Endothelial cell of umbilical vein (primary cell): ENCODE measurements around the gene EIF4E1B. TPM values are rescaled to one million over a fixed set of nuclear protein-coding genes. Genes with fewer than 3 reads are reported as not detected.

ENCODE experiments used
- BruUV-seq: library from RNA; stranded (reverse); fragments of 400-500 nt; replicated peaks from 2 replicates; lab custom pipeline; 2021; lab: Mats Ljungman, UMichigan
- CTCF ChIA-PET: fragments of 300-600, 350-600 bp; sonication (Branson Sonifier 250); formaldehyde crosslinking; loops from one replicate; lab custom pipeline; 2021; ENCODE audit warnings: antibody characterized with exemption, inconsistent platforms; lab: Charles Lee
- POLR2A ChIA-PET: fragments of 300-600, 350-600 bp; sonication (Branson Sonifier 250); formaldehyde crosslinking; loops from one replicate; lab custom pipeline; 2021; ENCODE audit warnings: antibody characterized with exemption, inconsistent platforms; lab: Charles Lee
- DNase-seq: peaks from one replicate; pipeline ENCODE4 v3.0.0-alpha.2; 2011; ENCODE audit warnings: low read depth, low spot score
- FAIRE-seq: peaks from 2 replicates; lab custom pipeline; 2011; peaks lifted over from hg19 to GRCh38; lab: Jason Lieb, UNC
- H2AFZ ChIP-seq: 2 replicates; pipeline ENCODE4 v1.6.0; 2012; ENCODE audit warnings: low read depth, low read length, control low read depth, inconsistent platforms
- H3K27ac ChIP-seq: 2 replicates; pipeline ENCODE4 v1.5.1; 2011; ENCODE audit warnings: low read depth, mild to moderate bottlenecking, control low read depth, low read length, moderate library complexity; ENCODE audit not compliant: insufficient read depth
- H3K27me3 ChIP-seq, 2 experiments: 2 replicates each; pipeline versions ENCODE4 v1.6.0 to v1.6.1; 2011; ENCODE audit warnings: low read length in 2 of 2, mixed read lengths in 1 of 2; ENCODE audit not compliant: control insufficient read depth in 2 of 2, insufficient read depth in 2 of 2
- H3K36me3 ChIP-seq, 2 experiments: 2 replicates in 1 of 2; 3 replicates in 1 of 2; pipeline ENCODE4 v1.5.1; 2011; ENCODE audit warnings: low read length in 2 of 2, mild to moderate bottlenecking in 1 of 2, moderate library complexity in 1 of 2; ENCODE audit not compliant: control insufficient read depth in 2 of 2, insufficient read depth in 2 of 2; ENCODE audit errors: extremely low read depth in 1 of 2
- H3K4me1 ChIP-seq: 3 replicates; pipeline ENCODE4 v1.5.1; 2011; ENCODE audit warnings: mild to moderate bottlenecking, low read length; ENCODE audit not compliant: control insufficient read depth, insufficient read depth; ENCODE audit errors: extremely low read depth
- H3K4me2 ChIP-seq: 2 replicates; pipeline ENCODE4 v1.6.1; 2011; ENCODE audit warnings: low read length, control low read depth, mixed read lengths; ENCODE audit not compliant: insufficient read depth
- H3K4me3 ChIP-seq, 3 experiments: fragments of 200-600 bp in 1 of 3; sonication (generic), shearing (Covaris generic) in 1 of 3; replicated peaks in 1 of 3; 2 replicates each; pipeline ENCODE4 v1.5.1; 2011 to 2016; ENCODE audit warnings: control low read depth in 3 of 3, low read length in 3 of 3, mild to moderate bottlenecking in 2 of 3, inconsistent platforms in 1 of 3, low read depth in 1 of 3, moderate library complexity in 1 of 3; ENCODE audit not compliant: insufficient read depth in 1 of 3
- H3K79me2 ChIP-seq: 2 replicates; pipeline ENCODE4 v1.6.0; 2012; ENCODE audit warnings: low read length, inconsistent platforms; ENCODE audit not compliant: control insufficient read depth, insufficient read depth
- H3K9ac ChIP-seq: replicated peaks from 2 replicates; pipeline ENCODE3; 2011; ENCODE audit warnings: low read length, control low read depth; ENCODE audit not compliant: insufficient read depth; ENCODE audit errors: extremely low read depth
- H3K9me1 ChIP-seq: replicated peaks from 3 replicates; pipeline ENCODE4 v1.6.0; 2011; ENCODE audit warnings: mild to moderate bottlenecking, low read length; ENCODE audit not compliant: control insufficient read depth, insufficient read depth; ENCODE audit errors: extremely low read depth
- H3K9me3 ChIP-seq: replicated peaks from 2 replicates; pipeline ENCODE4 v1.5.1; 2012; ENCODE audit warnings: low read length, inconsistent platforms; ENCODE audit not compliant: control insufficient read depth, insufficient read depth
- H4K20me1 ChIP-seq: replicated peaks from 2 replicates; pipeline ENCODE3; 2011; ENCODE audit warnings: mild to moderate bottlenecking, low read length; ENCODE audit not compliant: control insufficient read depth, insufficient read depth; ENCODE audit errors: extremely low read depth
- EZH2 ChIP-seq: IDR thresholded peaks from 2 replicates; pipeline ENCODE4 v1.6.1; 2012; ENCODE audit warnings: borderline replicate concordance, low read depth, mild to moderate bottlenecking, moderate library complexity, low read length, inconsistent platforms; ENCODE audit not compliant: severe bottlenecking
- FOS ChIP-seq: IDR thresholded peaks from 2 replicates; pipeline ENCODE4 v1.6.1; 2011; ENCODE audit warnings: mild to moderate bottlenecking, low read length, moderate library complexity, borderline replicate concordance; ENCODE audit not compliant: insufficient read depth
- GATA2 ChIP-seq: IDR thresholded peaks from 2 replicates; pipeline ENCODE4 v1.7.0; 2011; ENCODE audit warnings: low read depth, mild to moderate bottlenecking, moderate library complexity, mixed read lengths, low read length; ENCODE audit not compliant: insufficient read length, insufficient read depth
- JUN ChIP-seq: IDR thresholded peaks from 2 replicates; pipeline ENCODE4 v1.6.1; 2011; ENCODE audit warnings: borderline replicate concordance, low read depth; ENCODE audit not compliant: insufficient read length, insufficient read depth
- MYC ChIP-seq: IDR thresholded peaks from one replicate; pipeline ENCODE4 v1.6.1; 2011; ENCODE audit warnings: mild to moderate bottlenecking, low read depth, low read length
- POLR2A ChIP-seq: IDR thresholded peaks from 2 replicates; pipeline ENCODE4 v1.6.1; 2012; ENCODE audit warnings: low read depth, mild to moderate bottlenecking, control low read depth, low read length
- POLR2AphosphoS5 ChIP-seq: IDR thresholded peaks from 2 replicates; pipeline ENCODE4 v1.6.1; 2012; ENCODE audit warnings: low read depth, mild to moderate bottlenecking, control low read depth, low read length, moderate library complexity; ENCODE audit not compliant: insufficient read depth
- dilution Hi-C: fragments of 300-500 bp; cut with MboI; formaldehyde crosslinking; loops from one replicate; pipeline ENCODE4 v1.15.0; 2019; ENCODE audit warnings: low sequenced_read_pairs; ENCODE audit not compliant: extremely low pct_ligation_motif_present
- intact Hi-C: fragments of 100-400 bp; cut with micrococcal nuclease; formaldehyde crosslinking; loops from one replicate; pipeline ENCODE4 v1.10.0; 2022
- polyA plus RNA-seq, 4 experiments: library from polyadenylated mRNA; depleted of rRNA in 3 of 4; stranded (reverse) in 3 of 4; unstranded in 1 of 4; fragments of >200 nt; gene quantifications; 2 replicates each; pipeline versions ENCODE4 v1.2.1 to v1.2.3, GENCODE V29; 2011 to 2012; ENCODE audit warnings: missing spikeins in 1 of 4
- total RNA-seq: library from RNA; stranded (reverse); gene quantifications from 2 replicates; pipeline ENCODE4 v1.2.3, GENCODE V29; 2021
- TF ChIP-seq, protein P1 (sequence below), 2 donors: IDR thresholded peaks; 1 replicate in 1 of 2; 2 replicates in 1 of 2; pipeline ENCODE4 v1.5.1; 2011; ENCODE audit warnings: low read length in 2 of 2, mild to moderate bottlenecking in 2 of 2, moderate library complexity in 2 of 2, control low read depth in 1 of 2, inconsistent platforms in 1 of 2, low read depth in 1 of 2; ENCODE audit not compliant: insufficient read depth in 1 of 2; ENCODE audit errors: extremely low read depth in 1 of 2
- TF ChIP-seq, protein P2 (sequence below): IDR thresholded peaks from 2 replicates; pipeline ENCODE4 v1.6.1; 2011; ENCODE audit not compliant: insufficient read depth, insufficient read length

Gene EIF4E1B
- total and polyA plus RNA-seq, 2 donors (not counting 3 experiments of a cell fraction or from before 2014, with no cell fraction given), result not detected

DNA sequence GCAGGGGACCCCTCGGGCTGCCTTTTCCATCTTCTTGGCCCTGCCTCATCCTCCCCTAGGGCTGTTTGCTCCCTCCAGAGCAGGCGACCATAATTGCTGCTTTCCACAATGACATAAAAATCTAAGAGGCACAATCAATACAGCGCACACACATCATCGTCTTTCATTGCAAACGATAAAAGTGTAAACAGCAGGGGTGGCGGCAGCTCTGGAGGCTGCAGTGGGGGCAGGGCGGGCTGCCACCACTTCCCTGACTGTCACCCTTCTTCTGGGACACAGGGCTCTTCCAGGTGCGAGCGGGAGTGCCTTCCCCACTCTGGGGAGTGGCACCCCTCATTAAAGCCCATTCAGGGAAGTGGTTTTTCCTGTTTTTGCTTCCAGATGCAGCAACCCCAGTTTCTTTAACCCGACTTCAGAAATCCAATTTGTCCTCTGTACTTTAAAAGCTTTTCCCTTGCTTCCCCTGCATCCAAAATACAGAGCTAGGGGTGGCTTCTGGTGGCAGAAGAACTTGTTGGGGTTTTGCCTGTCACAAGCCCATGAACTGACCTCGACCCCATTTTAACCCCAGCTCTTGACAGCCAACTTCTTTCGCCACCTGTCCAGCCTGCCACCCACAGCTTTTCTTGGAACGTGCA lies 62.5 kb downstream of the EIF4E1B start:
- H2AFZ ChIP-seq, result no peak overlapping the region
- dilution Hi-C loops, result no loop called here
- no peak overlapping the region for H3K27ac ChIP-seq
- H3K9me1 ChIP-seq, result no peaks in the 10 kb centered on the region
- ChIA-PET CTCF (interaction anchor here (0.6 to 1.4 kb wide), 5 partner anchors 11 to 177 kb away, joined by 3 to 6 read pairs (median 3); no protein-coding TSS in a partner anchor), POLR2A (no interaction called here)
- DNase-seq (no peak), FAIRE-seq (no peak)
- H3K79me2 ChIP-seq, result no peaks in the 10 kb centered on the region
- BruUV-seq, result no TSS peak
- no peak overlapping the region for H3K4me3 ChIP-seq
- no peaks in the 10 kb centered on the region for H3K9me3 ChIP-seq
- intact Hi-C loops, result no loop called here
- no peaks in the 10 kb centered on the region for H4K20me1 ChIP-seq
- no peak overlapping the region for H3K4me2 ChIP-seq
- TF ChIP-seq EZH2 (peak; percentile 49), POLR2AphosphoS5 (no peak), FOS (no peak)
- TF ChIP-seq, protein P1, sequence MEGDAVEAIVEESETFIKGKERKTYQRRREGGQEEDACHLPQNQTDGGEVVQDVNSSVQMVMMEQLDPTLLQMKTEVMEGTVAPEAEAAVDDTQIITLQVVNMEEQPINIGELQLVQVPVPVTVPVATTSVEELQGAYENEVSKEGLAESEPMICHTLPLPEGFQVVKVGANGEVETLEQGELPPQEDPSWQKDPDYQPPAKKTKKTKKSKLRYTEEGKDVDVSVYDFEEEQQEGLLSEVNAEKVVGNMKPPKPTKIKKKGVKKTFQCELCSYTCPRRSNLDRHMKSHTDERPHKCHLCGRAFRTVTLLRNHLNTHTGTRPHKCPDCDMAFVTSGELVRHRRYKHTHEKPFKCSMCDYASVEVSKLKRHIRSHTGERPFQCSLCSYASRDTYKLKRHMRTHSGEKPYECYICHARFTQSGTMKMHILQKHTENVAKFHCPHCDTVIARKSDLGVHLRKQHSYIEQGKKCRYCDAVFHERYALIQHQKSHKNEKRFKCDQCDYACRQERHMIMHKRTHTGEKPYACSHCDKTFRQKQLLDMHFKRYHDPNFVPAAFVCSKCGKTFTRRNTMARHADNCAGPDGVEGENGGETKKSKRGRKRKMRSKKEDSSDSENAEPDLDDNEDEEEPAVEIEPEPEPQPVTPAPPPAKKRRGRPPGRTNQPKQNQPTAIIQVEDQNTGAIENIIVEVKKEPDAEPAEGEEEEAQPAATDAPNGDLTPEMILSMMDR (IDR thresholded peaks at IDR 0.05; ENCODE audit: extremely low read depth in 1 of 2, insufficient read depth in 1 of 2, low read depth in 1 of 2, low read length in 2 of 2), result no peak
- H3K36me3 ChIP-seq, result no peaks in the 10 kb centered on the region
- H3K4me1 ChIP-seq, result no peaks in the 10 kb centered on the region
- no peak overlapping the region for H3K9ac ChIP-seq
- peaks cover 26 to 28% of the 10 kb centered on the region in 2 experiments for H3K27me3 ChIP-seq

DNA sequence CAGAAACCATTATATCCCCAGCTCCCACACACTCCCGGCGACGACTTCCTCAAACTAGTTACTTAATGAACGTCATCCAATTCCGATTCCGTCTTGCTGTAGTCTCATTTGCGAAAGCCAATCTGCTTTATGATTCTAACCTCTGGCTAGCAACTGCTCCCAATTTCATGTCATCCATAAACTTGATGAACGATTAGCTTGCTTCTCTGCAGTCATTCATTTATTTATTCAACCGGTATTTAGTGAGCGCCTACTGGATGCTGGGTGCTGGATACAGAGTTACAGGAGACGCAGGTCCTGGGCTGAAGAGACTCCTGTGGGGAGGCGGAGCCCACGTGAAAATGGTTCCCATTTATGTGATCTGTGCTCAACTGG lies 63.0 kb downstream of the EIF4E1B start:
- no peak overlapping the region for H3K4me2 ChIP-seq
- no peaks in the 10 kb centered on the region for H3K36me3 ChIP-seq
- peaks cover 30 to 31% of the 10 kb centered on the region in 2 experiments for H3K27me3 ChIP-seq
- no peaks in the 10 kb centered on the region for H3K9me1 ChIP-seq
- CTCF ChIA-PET, result interaction anchor here (0.6 to 1.6 kb wide), 6 partner anchors 10 to 177 kb away, joined by 3 to 6 read pairs (median 3); no protein-coding TSS in a partner anchor
- H3K9me3 ChIP-seq, result no peaks in the 10 kb centered on the region
- intact Hi-C loops (no loop called here), dilution Hi-C loops (no loop called here)
- POLR2A ChIA-PET, result no interaction called here
- BruUV-seq, result no TSS peak
- DNase-seq (no peak), FAIRE-seq (no peak)
- no peaks in the 10 kb centered on the region for H4K20me1 ChIP-seq
- no peak overlapping the region for H3K9ac ChIP-seq
- H3K4me1 ChIP-seq, result no peaks in the 10 kb centered on the region
- H3K27ac ChIP-seq, result no peak overlapping the region
- no peak overlapping the region for H2AFZ ChIP-seq
- no peaks in the 10 kb centered on the region for H3K79me2 ChIP-seq
- H3K4me3 ChIP-seq, result no peak overlapping the region
- TF ChIP-seq, protein P1 (IDR thresholded peaks at IDR 0.05; ENCODE audit: extremely low read depth in 1 of 2, insufficient read depth in 1 of 2, low read depth in 1 of 2, low read length in 2 of 2), result no peak
- TF ChIP-seq POLR2AphosphoS5, result no peak
- no peak for TF ChIP-seq FOS
- TF ChIP-seq GATA2, result no peak
- no peak for TF ChIP-seq MYC
- TF ChIP-seq, protein P2, sequence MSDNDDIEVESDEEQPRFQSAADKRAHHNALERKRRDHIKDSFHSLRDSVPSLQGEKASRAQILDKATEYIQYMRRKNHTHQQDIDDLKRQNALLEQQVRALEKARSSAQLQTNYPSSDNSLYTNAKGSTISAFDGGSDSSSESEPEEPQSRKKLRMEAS, result no peak
- no peak for TF ChIP-seq EZH2
- TF ChIP-seq JUN, result no peak
- TF ChIP-seq POLR2A, result no peak
